Nephron progenitor cell (in vitro differentiated cells): ENCODE measurements around the gene U2SURP.

Experiments used
- DNase-seq: peaks from one replicate; pipeline ENCODE4 v3.0.0; 2021
- H3K27ac Mint-ChIP-seq: 2 replicates; pipeline ENCODE4 v1.8.0; 2021; ENCODE audit warnings: mild to moderate bottlenecking, moderate library complexity, mixed read lengths
- H3K27me3 Mint-ChIP-seq: 2 replicates; pipeline ENCODE4 v1.8.0; 2021; ENCODE audit warnings: mild to moderate bottlenecking, low read depth, mixed read lengths; ENCODE audit not compliant: poor library complexity
- H3K36me3 Mint-ChIP-seq: 2 replicates; pipeline ENCODE4 v1.8.0; 2021; ENCODE audit warnings: low read depth, mixed read lengths
- H3K4me1 Mint-ChIP-seq: 2 replicates; pipeline ENCODE4 v1.8.0; 2021; ENCODE audit warnings: mixed read lengths
- H3K4me3 Mint-ChIP-seq: 2 replicates; pipeline ENCODE4 v1.8.0; 2021; ENCODE audit warnings: mild to moderate bottlenecking, moderate library complexity, mixed read lengths
- H3K9me3 Mint-ChIP-seq: 2 replicates; pipeline ENCODE4 v1.8.0; 2021; ENCODE audit warnings: mild to moderate bottlenecking, moderate library complexity, mixed read lengths
- CTCF ChIP-seq: fragments of 200-600 bp; sonication (generic); IDR thresholded peaks from 2 replicates; pipeline ENCODE4 v1.5.0; 2021; ENCODE audit warnings: antibody characterized with exemption

The U2SURP gene

GRCh38 chr3:142990721-142991120 lies 10.6 kb upstream of the U2SURP start:
- Mint-ChIP-seq H3K9me3 (no peaks in the 10 kb centered on the region), H3K27ac (no peak overlapping the region), H3K4me1 (peaks cover 19% of the 10 kb centered on the region), H3K4me3 (no peak overlapping the region), H3K36me3 (no peaks in the 10 kb centered on the region), H3K27me3 (peaks cover 6% of the 10 kb centered on the region)
- no peak for TF ChIP-seq CTCF
- no peak for DNase-seq

- H3K27me3 Mint-ChIP-seq, result peaks cover 6% of the 10 kb centered on the region
- H3K36me3 Mint-ChIP-seq, result no peaks in the 10 kb centered on the region
- DNase-seq, result no peak
- H3K4me3 Mint-ChIP-seq, result no peak overlapping the region
- H3K27ac Mint-ChIP-seq, result no peak overlapping the region
- TF ChIP-seq CTCF, result no peak
- H3K4me1 Mint-ChIP-seq, result peaks cover 19% of the 10 kb centered on the region
- no peaks in the 10 kb centered on the region for H3K9me3 Mint-ChIP-seq
Observed at GRCh38 chr3:142992323-142992722, 9.0 kb upstream of the U2SURP start.

GRCh38 chr3:142993958-142994442 lies 7.4 kb upstream of the U2SURP start:
- Mint-ChIP-seq H3K9me3 (no peaks in the 10 kb centered on the region), H3K27ac (no peak overlapping the region), H3K36me3 (no peaks in the 10 kb centered on the region), H3K27me3 (peaks cover 6% of the 10 kb centered on the region), H3K4me1 (peaks cover 15% of the 10 kb centered on the region), H3K4me3 (no peak overlapping the region)
- peak; percentile 72 for TF ChIP-seq CTCF
- DNase-seq, result peak; percentile 73

- H3K4me1 Mint-ChIP-seq, result peaks cover 34% of the 10 kb centered on the region
- no peak for DNase-seq
- no peak for TF ChIP-seq CTCF
- no peaks in the 10 kb centered on the region for H3K9me3 Mint-ChIP-seq
- H3K27ac Mint-ChIP-seq, result no peak overlapping the region
- H3K4me3 Mint-ChIP-seq, result no peak overlapping the region
- no peaks in the 10 kb centered on the region for H3K36me3 Mint-ChIP-seq
- H3K27me3 Mint-ChIP-seq, result peaks cover 6% of the 10 kb centered on the region
Observed at GRCh38 chr3:142997330-142997729, 4.0 kb upstream of the U2SURP start.

- Mint-ChIP-seq H3K4me1 (peaks cover 43% of the 10 kb centered on the region), H3K4me3 (no peak overlapping the region), H3K36me3 (no peaks in the 10 kb centered on the region), H3K27ac (no peak overlapping the region), H3K9me3 (no peaks in the 10 kb centered on the region), H3K27me3 (peaks cover 3% of the 10 kb centered on the region)
- no peak for TF ChIP-seq CTCF
- DNase-seq, result no peak
Observed at GRCh38 chr3:142998439-142998838, 2.9 kb upstream of the U2SURP start.

GRCh38 chr3:142999881-143000280 lies 1.5 kb upstream of the U2SURP start:
- Mint-ChIP-seq H3K27me3 (peaks cover 3% of the 10 kb centered on the region), H3K9me3 (no peaks in the 10 kb centered on the region), H3K4me3 (peak overlapping the region; percentile 98), H3K36me3 (peaks cover 5% of the 10 kb centered on the region), H3K27ac (peak overlapping the region; percentile 100), H3K4me1 (peaks cover 38% of the 10 kb centered on the region)
- no peak for DNase-seq
- no peak for TF ChIP-seq CTCF
